ENCODE measurements around the gene PARP12.

DNA sequence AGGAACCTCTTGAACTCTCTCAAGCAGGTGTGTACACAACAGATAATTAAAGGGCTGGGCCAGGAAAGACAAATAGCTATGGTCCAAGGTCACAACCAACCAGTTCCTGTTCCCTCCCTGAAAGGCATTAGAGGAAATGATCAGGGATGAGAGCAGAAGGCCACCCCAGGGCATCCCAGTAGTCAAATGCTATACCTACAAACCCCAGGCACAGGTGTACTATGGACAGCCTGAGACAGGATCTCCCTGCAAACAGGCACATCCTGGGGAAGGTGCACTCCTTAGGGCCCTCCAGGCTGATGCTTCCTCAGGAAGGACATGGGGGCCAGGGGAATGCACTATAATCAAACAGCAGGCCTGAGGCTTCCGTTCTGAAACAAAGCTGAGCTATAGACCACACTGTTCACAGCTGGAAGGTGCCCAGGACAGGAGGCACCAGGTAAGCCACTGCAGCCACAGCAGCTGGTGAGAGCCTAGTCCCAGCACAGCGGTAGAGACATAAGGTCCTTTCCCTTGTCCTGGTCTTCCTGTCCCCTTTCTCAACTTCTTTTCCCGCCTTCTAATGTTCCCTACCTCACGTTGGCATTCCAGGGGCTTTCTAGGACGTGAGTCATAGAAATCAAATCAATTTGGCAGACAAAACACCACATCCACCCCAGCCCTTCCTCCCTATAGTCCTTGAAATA, 13.3 kb downstream of the PARP12 start:
- TF ChIP-seq, protein P1, sequence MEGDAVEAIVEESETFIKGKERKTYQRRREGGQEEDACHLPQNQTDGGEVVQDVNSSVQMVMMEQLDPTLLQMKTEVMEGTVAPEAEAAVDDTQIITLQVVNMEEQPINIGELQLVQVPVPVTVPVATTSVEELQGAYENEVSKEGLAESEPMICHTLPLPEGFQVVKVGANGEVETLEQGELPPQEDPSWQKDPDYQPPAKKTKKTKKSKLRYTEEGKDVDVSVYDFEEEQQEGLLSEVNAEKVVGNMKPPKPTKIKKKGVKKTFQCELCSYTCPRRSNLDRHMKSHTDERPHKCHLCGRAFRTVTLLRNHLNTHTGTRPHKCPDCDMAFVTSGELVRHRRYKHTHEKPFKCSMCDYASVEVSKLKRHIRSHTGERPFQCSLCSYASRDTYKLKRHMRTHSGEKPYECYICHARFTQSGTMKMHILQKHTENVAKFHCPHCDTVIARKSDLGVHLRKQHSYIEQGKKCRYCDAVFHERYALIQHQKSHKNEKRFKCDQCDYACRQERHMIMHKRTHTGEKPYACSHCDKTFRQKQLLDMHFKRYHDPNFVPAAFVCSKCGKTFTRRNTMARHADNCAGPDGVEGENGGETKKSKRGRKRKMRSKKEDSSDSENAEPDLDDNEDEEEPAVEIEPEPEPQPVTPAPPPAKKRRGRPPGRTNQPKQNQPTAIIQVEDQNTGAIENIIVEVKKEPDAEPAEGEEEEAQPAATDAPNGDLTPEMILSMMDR (IDR thresholded peaks at IDR 0.05; ENCODE audit: borderline replicate concordance, extremely low read depth, low read length, poor library complexity, severe bottlenecking): no peak
- no peak for TF ChIP-seq EZH2 (IDR thresholded peaks at IDR 0.05; ENCODE audit: borderline replicate concordance, low read depth, low read length, severe bottlenecking)
